DMS53 (cell line): ENCODE data around the gene ZDHHC6.
"Not testable (repeated sequence)": the region's sequence is repeated elsewhere in the genome, so short reads cannot be mapped to it uniquely, and the experiment has no call there.

Source experiments
- DNase-seq: peaks from one replicate; lab custom pipeline; 2025; lab: John Stamatoyannopoulos, UW

ZDHHC6 gene

GRCh38 chr10:112390125-112390703, 56.5 kb downstream of the ZDHHC6 start:
- DNase-seq: no peak

- peak; percentile 93 for DNase-seq
These were observed 57.4 kb downstream of the ZDHHC6 start for GRCh38 chr10:112389271-112389822.

GRCh38 chr10:112388548-112388947, 58.2 kb downstream of the ZDHHC6 start:
- no peak for DNase-seq

- DNase-seq: not testable (repeated sequence)
These were observed 58.7 kb downstream of the ZDHHC6 start for GRCh38 chr10:112388056-112388455.

- DNase-seq: no peak
These were observed 61.5 kb downstream of the ZDHHC6 start for GRCh38 chr10:112385201-112385600.

- DNase-seq: no peak
These were observed 62.6 kb downstream of the ZDHHC6 start for GRCh38 chr10:112384141-112384540.

GRCh38 chr10:112383325-112383724, 63.4 kb downstream of the ZDHHC6 start:
- DNase-seq: no peak

- no peak for DNase-seq
These were observed 64.0 kb downstream of the ZDHHC6 start for GRCh38 chr10:112382515-112383235.
